ENCODE results near the gene TBX2. TPM values are rescaled to one million over a fixed set of nuclear protein-coding genes. Genes with fewer than 3 reads are reported as not detected.

Gene TBX2
- total RNA-seq (2021): not detected in 2 replicates
- long read RNA-seq: 0 reads

DNA sequence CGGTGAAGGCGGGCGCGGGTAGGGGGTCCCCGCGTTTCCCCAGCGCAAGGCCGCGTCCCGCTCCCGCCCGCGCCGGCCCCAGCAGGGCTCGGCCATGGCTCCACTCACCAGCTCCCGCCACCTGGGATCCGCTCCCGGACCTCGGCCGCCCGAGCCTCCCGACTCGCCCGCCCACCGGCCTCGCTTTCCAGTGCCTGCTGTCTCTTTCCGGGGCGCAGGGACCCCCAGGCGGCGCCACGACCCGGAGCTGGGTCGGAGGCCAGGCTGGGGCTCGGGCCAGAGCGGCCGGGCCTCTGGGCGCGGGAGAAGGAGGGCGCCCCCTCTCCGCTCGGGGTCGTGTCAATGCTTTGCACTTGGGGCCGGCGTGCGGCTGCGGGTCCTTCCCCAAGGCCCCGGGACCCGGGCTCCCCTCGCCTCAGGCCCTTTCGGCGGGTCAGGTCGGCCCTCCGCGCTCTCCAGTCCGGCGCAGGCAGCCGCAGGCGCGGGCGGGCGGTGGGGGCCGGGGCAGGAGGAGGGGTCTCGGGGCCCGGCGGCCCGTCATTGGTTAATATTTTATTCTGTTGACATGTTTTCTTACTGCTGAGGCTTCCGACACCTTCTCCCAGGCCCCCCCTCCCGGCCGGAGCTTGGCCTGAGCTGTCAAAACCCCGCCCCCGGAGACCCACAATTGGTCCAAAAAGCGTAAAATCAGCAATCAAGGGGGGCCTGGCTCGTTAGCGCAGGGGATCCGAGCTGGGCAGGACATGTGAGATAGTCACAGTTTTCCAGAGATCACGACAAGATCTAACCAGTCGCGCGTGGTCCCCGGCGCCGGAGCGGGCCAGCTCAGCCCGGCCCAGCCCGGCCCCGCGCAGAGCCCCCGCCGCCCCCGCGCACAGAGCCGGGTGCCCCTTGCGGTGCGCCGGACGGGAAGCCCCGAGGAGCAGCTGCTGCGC, at the start of gene TBX2:
TSS of gene TBX2 (plus strand) at position 713 of the 935 bp plus-strand sequence. CDS start 334 bp downstream, outside the sequence.
- peaks cover 28 to 34% of the 10 kb centered on the region in 2 experiments for H3K4me1 Mint-ChIP-seq
- no peak within 1 kb of the TSS for H3K27ac Mint-ChIP-seq
- no peak within 1 kb of the TSS for H3K27ac ChIP-seq (ENCODE audit: insufficient read length, low read depth, low read length)

More for the DNA sequence above, at the start of gene TBX2:
- peaks cover 90% of the 10 kb centered on the region for H3K27me3 ChIP-seq (ENCODE audit: insufficient read depth, low read length)
- H4K91ac ChIP-seq (ENCODE audit: insufficient read length, low read depth, low read length): no peak within 1 kb of the TSS
- no peak within 1 kb of the TSS for H2BK12ac ChIP-seq (ENCODE audit: insufficient read length, low read depth, low read length)
- no peak within 1 kb of the TSS for H2BK120ac ChIP-seq (ENCODE audit: low read depth, low read length, poor library complexity, severe bottlenecking)
- Mint-ChIP-seq H3K36me3 (ENCODE audit: insufficient read depth in 1 of 3, low read depth in 3 of 3) (no peaks in the 10 kb centered on the region; a peak in 1 of 7 replicates), H3K9me3 (peaks cover 0 to 5% of the 10 kb centered on the region in 2 experiments; a peak in 4 of 5 replicates), H3K4me3 (peak within 1 kb of the TSS; percentile 38 to 76; a peak in 4 of 5 replicates), H3K27me3 (ENCODE audit: low read depth) (peaks cover 93% of the 10 kb centered on the region)
- no peak within 1 kb of the TSS for H2BK20ac ChIP-seq (ENCODE audit: low read depth, low read length, poor library complexity, severe bottlenecking)
- H4K5ac ChIP-seq (ENCODE audit: insufficient read length, low read depth, low read length): no peak within 1 kb of the TSS
- peaks cover 8% of the 10 kb centered on the region for H3K23me2 ChIP-seq (ENCODE audit: insufficient read length, low read depth, low read length, poor library complexity, severe bottlenecking)
- no peak within 1 kb of the TSS for H3K18ac ChIP-seq (ENCODE audit: insufficient read length, low read depth, low read length)
- H4K20me1 ChIP-seq (ENCODE audit: control insufficient read depth, insufficient read depth, insufficient read length): peaks cover 2% of the 10 kb centered on the region
- no peak within 1 kb of the TSS for H4K8ac ChIP-seq (replicated peaks; ENCODE audit: insufficient read length, low read depth, low read length)
- H3K79me1 ChIP-seq (ENCODE audit: insufficient read depth, low read depth, low read length, poor library complexity, severe bottlenecking): no peaks in the 10 kb centered on the region
- TF ChIP-seq CTCF (conservative IDR thresholded peaks at IDR 0.05): no peak
- H3T11ph ChIP-seq (ENCODE audit: low read length): no peak within 1 kb of the TSS
- no peak within 1 kb of the TSS for H3K9ac ChIP-seq (ENCODE audit: extremely low read depth, insufficient read length, low read length)
- no peak within 1 kb of the TSS for H3K23ac ChIP-seq (ENCODE audit: insufficient read length, low read depth, low read length)
- no peaks in the 10 kb centered on the region for H3K4me1 ChIP-seq (ENCODE audit: insufficient read depth, low read length)
- no peak within 1 kb of the TSS for H3K56ac ChIP-seq (ENCODE audit: insufficient read length, low read depth, low read length)
- DNase-seq: peak; percentile 92
- no peaks in the 10 kb centered on the region for H3K9me3 ChIP-seq (ENCODE audit: control insufficient read depth, low read depth, low read length)
- H2AFZ ChIP-seq (ENCODE audit: low read length): no peak within 1 kb of the TSS
- no peaks in the 10 kb centered on the region for H3K79me2 ChIP-seq (ENCODE audit: insufficient read depth, low read length)
- H3K14ac ChIP-seq (ENCODE audit: insufficient read depth, low read length): no peak within 1 kb of the TSS
- no peak within 1 kb of the TSS for H2BK15ac ChIP-seq (ENCODE audit: low read depth, low read length)
- no peak within 1 kb of the TSS for H2AK5ac ChIP-seq (ENCODE audit: insufficient read length, low read length)
- no peak within 1 kb of the TSS for H2BK5ac ChIP-seq (ENCODE audit: insufficient read length, low read length)
- whole genome bisulfite sequencing (ENCODE audit: extremely low coverage, insufficient read length, low lambda C conversion rate): no CpG with 5 or more reads among the region's 98 CpGs
- no peak within 1 kb of the TSS for H3K4ac ChIP-seq (ENCODE audit: low read depth, low read length)
- peak within 1 kb of the TSS; percentile 30 for H3K4me2 ChIP-seq (ENCODE audit: insufficient read depth, insufficient read length, low read length)

Data from H9 (cell line).